HG03378 (cell line): ENCODE data around the gene ZNF552.
"Not testable (repeated sequence)": the region's sequence is repeated elsewhere in the genome, so short reads cannot be mapped to it uniquely, and the experiment has no call there.

Source experiments
- ATAC-seq: cut with Tn5 transposase; IDR thresholded peaks from one replicate; pipeline ENCODE4 v1.9.1; 2021; ENCODE audit warnings: mild to moderate bottlenecking, moderate library complexity; ENCODE audit not compliant: unreplicated experiment

ZNF552 gene

GRCh38 chr19:57814505-57815246 lies at the start of gene ZNF552:
ZNF552 (minus strand) TSS chr19:57814913; CDS start chr19:57814743, 170 bp downstream.
- ATAC-seq: peak; percentile 61

GRCh38 chr19:57862351-57862750 lies 47.6 kb upstream of the ZNF552 start:
- not testable (repeated sequence) for ATAC-seq

GRCh38 chr19:57854117-57854516 lies 39.4 kb upstream of the ZNF552 start:
- ATAC-seq: not testable (repeated sequence)

GRCh38 chr19:57851812-57852603 lies 37.3 kb upstream of the ZNF552 start:
- ATAC-seq: not testable (repeated sequence)

- ATAC-seq: no peak
Observed at GRCh38 chr19:57850553-57851017, 35.9 kb upstream of the ZNF552 start.

GRCh38 chr19:57849666-57850473 lies 35.2 kb upstream of the ZNF552 start, which contains the start of gene ZNF587:
ZNF587 (plus strand) TSS chr19:57849859; CDS start chr19:57850039, 180 bp downstream.
- peak; percentile 89 for ATAC-seq

- peak; percentile 25 for ATAC-seq
Observed at GRCh38 chr19:57849162-57849665, 34.5 kb upstream of the ZNF552 start.

- ATAC-seq: not testable (repeated sequence)
Observed at GRCh38 chr19:57847164-57847563, 32.5 kb upstream of the ZNF552 start.

- ATAC-seq: no peak
Observed at GRCh38 chr19:57841122-57841763, 26.5 kb upstream of the ZNF552 start.

- not testable (repeated sequence) for ATAC-seq
Observed at GRCh38 chr19:57838622-57839191, 24.0 kb upstream of the ZNF552 start.

GRCh38 chr19:57836991-57837390 lies 22.3 kb upstream of the ZNF552 start:
- ATAC-seq: not testable (repeated sequence)

GRCh38 chr19:57830071-57830602 lies 15.4 kb upstream of the ZNF552 start, which contains the start of gene ZNF587B:
ZNF587B (plus strand) TSS chr19:57830299; CDS start chr19:57830529, 230 bp downstream.
- ATAC-seq: no peak

- ATAC-seq: no peak
Observed at GRCh38 chr19:57829316-57829715, 14.6 kb upstream of the ZNF552 start.

- ATAC-seq: no peak
Observed at GRCh38 chr19:57825511-57825910, 10.8 kb upstream of the ZNF552 start.

- not testable (repeated sequence) for ATAC-seq
Observed at GRCh38 chr19:57823608-57824007, 8.9 kb upstream of the ZNF552 start.

- ATAC-seq: not testable (repeated sequence)
Observed at GRCh38 chr19:57823155-57823554, 8.4 kb upstream of the ZNF552 start.

- ATAC-seq: not testable (repeated sequence)
Observed at GRCh38 chr19:57821501-57821900, 6.8 kb upstream of the ZNF552 start.

- not testable (repeated sequence) for ATAC-seq
Observed at GRCh38 chr19:57821095-57821494, 6.4 kb upstream of the ZNF552 start.

GRCh38 chr19:57820599-57820998 lies 5.9 kb upstream of the ZNF552 start:
- no peak for ATAC-seq
